Gastroesophageal sphincter (tissue), 4 donors: ENCODE results near the gene SMARCA2. TPM values are rescaled to one million over a fixed set of nuclear protein-coding genes. Genes with fewer than 3 reads are reported as not detected.
A peak's percentile ranks its signal among the peaks of the same experiment; 100 is the strongest.

ENCODE experiments used
- ATAC-seq: fragments of 150-250 bp; one replicate; pipeline ENCODE4 v1.9.1; 2016; ENCODE audit warnings: mild to moderate bottlenecking, moderate library complexity
- H3K27ac ChIP-seq, 4 donors: fragments of 200-600 bp; sonication (generic) in 3 of 4; 1 replicate in 3 of 4; 2 replicates in 1 of 4; pipeline ENCODE4 v1.5.1; 2016 to 2019
- H3K27me3 ChIP-seq: fragments of 200-600 bp; sonication (generic); one replicate; pipeline ENCODE4 v1.5.1; 2019
- H3K36me3 ChIP-seq, 2 donors: fragments of 200-600 bp; sonication (generic); one replicate each; pipeline ENCODE4 v1.5.1; 2019; ENCODE audit warnings: control low read depth in 1 of 2
- H3K4me1 ChIP-seq, 3 donors: fragments of 200-600 bp; sonication (generic); 1 replicate in 2 of 3; 2 replicates in 1 of 3; pipeline ENCODE4 v1.5.1; 2016 to 2019; ENCODE audit warnings: control low read depth in 2 of 3
- H3K4me3 ChIP-seq, 2 donors: fragments of 200-600 bp; sonication (generic); one replicate each; pipeline ENCODE4 v1.5.1; 2019; ENCODE audit warnings: mild to moderate bottlenecking in 1 of 2, moderate library complexity in 1 of 2
- H3K9me3 ChIP-seq, 3 donors: fragments of 200-600 bp; sonication (generic); one replicate each; pipeline ENCODE4 v1.5.1; 2017 to 2019; ENCODE audit warnings: control low read depth in 2 of 3
- CTCF ChIP-seq, 4 experiments: fragments of 200-600 bp in 2 of 4; fragments of 450-650 bp in 2 of 4; sonication (generic) in 1 of 4; IDR thresholded peaks; one replicate each; pipeline ENCODE4 v1.5.1; 2017 to 2019; ENCODE audit warnings: antibody characterized with exemption in 4 of 4, mild to moderate bottlenecking in 2 of 4, moderate library complexity in 2 of 4
- EP300 ChIP-seq: sonication (generic); formaldehyde crosslinking; IDR thresholded peaks from one replicate; pipeline ENCODE4 v1.6.1; 2017; ENCODE audit warnings: antibody characterized with exemption, mild to moderate bottlenecking
- POLR2A ChIP-seq, 2 donors: fragments of 450-650 bp; IDR thresholded peaks; one replicate each; pipeline ENCODE4 v1.6.1; 2017; ENCODE audit warnings: antibody characterized with exemption in 2 of 2, mild to moderate bottlenecking in 2 of 2, moderate library complexity in 1 of 2
- POLR2AphosphoS5 ChIP-seq: sonication (generic); formaldehyde crosslinking; IDR thresholded peaks from one replicate; pipeline ENCODE4 v1.6.1; 2017; ENCODE audit warnings: antibody characterized with exemption
- whole genome bisulfite sequencing, 2 donors: methylation state at CpG; one replicate each; pipeline ENCODE4 v1.1.5; 2018; ENCODE audit warnings: low coverage in 1 of 2; 5-methylcytosine and 5-hydroxymethylcytosine counted together
- total RNA-seq, 4 donors: library from RNA; depleted of rRNA; stranded (reverse); fragments of >200 nt; gene quantifications; one replicate each; pipeline ENCODE4 v1.1.0, GENCODE V29; 2016

SMARCA2 gene
- total RNA-seq, 4 donors from 2014 or later = 90.5 to 133 (median 98.5) TPM

GRCh38 chr9:2066312-2067273, 51.4 kb downstream of the SMARCA2 start:
- H3K27ac ChIP-seq = no peak overlapping the region
- no peak overlapping the region for H3K4me3 ChIP-seq
- no peaks in the 10 kb centered on the region for H3K27me3 ChIP-seq
- no peak for TF ChIP-seq EP300
- no peak for TF ChIP-seq POLR2A (IDR thresholded peaks at IDR 0.05)
- no peak for TF ChIP-seq POLR2AphosphoS5
- TF ChIP-seq CTCF (IDR thresholded peaks at IDR 0.05) = peak in 1 of 4 experiments; percentile 39
- H3K36me3 ChIP-seq = peaks cover 0 to 88% of the 10 kb centered on the region in 2 donors
- no peak for ATAC-seq
- 82 to 87% methylated on average over 7 to 8 of the region's 8 CpGs for WGBS, 2 donors
- no peaks in the 10 kb centered on the region for H3K4me1 ChIP-seq
- no peaks in the 10 kb centered on the region for H3K9me3 ChIP-seq

DNA sequence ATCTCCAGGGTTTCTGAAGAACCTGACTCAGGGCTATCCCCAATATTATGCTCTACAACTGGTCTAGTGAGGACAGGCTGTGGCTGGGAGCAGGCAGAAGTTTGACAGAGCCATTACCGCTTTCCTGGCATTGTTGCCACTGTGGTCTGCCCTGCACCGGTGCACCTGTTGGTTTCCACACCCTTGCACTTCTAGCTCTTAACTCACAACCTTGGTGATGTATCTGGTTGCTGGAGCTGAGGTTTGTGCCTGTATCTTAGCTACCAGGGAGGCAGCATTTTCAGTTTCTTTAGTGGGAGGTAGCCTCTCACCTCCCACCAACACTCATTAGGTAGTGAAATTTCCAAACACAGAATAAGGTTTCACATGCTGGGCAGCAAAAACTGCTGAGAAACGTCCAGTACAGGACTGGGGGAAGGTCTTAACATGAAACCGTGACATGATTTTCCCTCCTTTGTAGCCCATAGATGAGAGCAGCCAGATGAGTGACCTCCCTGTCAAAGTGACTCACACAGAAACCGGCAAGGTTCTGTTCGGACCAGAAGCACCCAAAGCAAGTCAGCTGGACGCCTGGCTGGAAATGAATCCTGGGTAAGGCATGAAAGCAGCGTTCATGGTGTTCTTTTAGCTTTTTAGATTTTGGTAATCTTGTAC, 57.7 kb downstream of the SMARCA2 start:
- ATAC-seq = no peak
- Histone ChIP-seq H3K4me1 (no peaks in the 10 kb centered on the region), H3K4me3 (no peak overlapping the region), H3K36me3 (peaks cover 3 to 92% of the 10 kb centered on the region in 2 donors), H3K27ac (no peak overlapping the region), H3K27me3 (no peaks in the 10 kb centered on the region), H3K9me3 (no peaks in the 10 kb centered on the region)
- no peak for TF ChIP-seq POLR2A (IDR thresholded peaks at IDR 0.05)
- TF ChIP-seq CTCF (IDR thresholded peaks at IDR 0.05) = no peak
- TF ChIP-seq POLR2AphosphoS5 = no peak
- no peak for TF ChIP-seq EP300
- 69 to 92% methylated on average over 3 to 8 of the region's 8 CpGs for WGBS, 2 donors

DNA sequence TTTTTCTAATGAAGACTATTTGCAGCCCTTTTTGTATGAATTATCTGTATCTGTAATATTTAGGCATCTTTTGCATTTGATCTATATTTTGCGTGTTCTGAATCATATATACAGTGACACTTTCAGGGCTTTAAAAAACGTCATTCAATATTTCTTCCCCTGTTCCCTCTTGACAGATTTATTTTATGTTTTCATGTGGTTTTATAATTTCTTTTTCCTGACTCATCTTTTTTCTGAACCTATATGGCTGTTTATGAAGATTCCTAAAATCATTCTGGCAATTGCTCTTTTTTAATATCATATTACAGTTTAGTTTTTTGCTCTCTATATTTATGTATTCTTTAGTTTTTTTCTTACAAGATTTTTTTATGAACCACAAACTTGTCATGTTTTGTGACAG, 67.6 kb downstream of the SMARCA2 start:
- peaks cover 3 to 95% of the 10 kb centered on the region in 2 donors for H3K36me3 ChIP-seq
- H3K4me1 ChIP-seq = peaks cover 0 to 11% (median 0%) of the 10 kb centered on the region in 3 donors
- TF ChIP-seq POLR2A (IDR thresholded peaks at IDR 0.05) (no peak), POLR2AphosphoS5 (no peak), CTCF (IDR thresholded peaks at IDR 0.05) (no peak), EP300 (no peak)
- H3K9me3 ChIP-seq = no peaks in the 10 kb centered on the region
- no peak overlapping the region for H3K27ac ChIP-seq
- no peak overlapping the region for H3K4me3 ChIP-seq
- WGBS, 2 donors = 66 to 72% methylated on average over 2 of the region's 2 CpGs
- ATAC-seq = no peak
- H3K27me3 ChIP-seq = no peaks in the 10 kb centered on the region

- no peaks in the 10 kb centered on the region for H3K27me3 ChIP-seq
- H3K9me3 ChIP-seq = no peaks in the 10 kb centered on the region
- WGBS, 2 donors = 74 to 90% methylated on average over 6 of the region's 6 CpGs
- H3K27ac ChIP-seq = no peak overlapping the region
- no peak overlapping the region for H3K4me3 ChIP-seq
- TF ChIP-seq POLR2A (IDR thresholded peaks at IDR 0.05) (no peak), CTCF (IDR thresholded peaks at IDR 0.05) (no peak), POLR2AphosphoS5 (no peak), EP300 (no peak)
- H3K4me1 ChIP-seq = peaks cover 0 to 11% (median 0%) of the 10 kb centered on the region in 3 donors
- H3K36me3 ChIP-seq = peaks cover 3 to 93% of the 10 kb centered on the region in 2 donors
- ATAC-seq = no peak
Observed at GRCh38 chr9:2083479-2083878, 68.3 kb downstream of the SMARCA2 start.
